DLD1 (cell line): ENCODE data around the gene THPO.

ENCODE experiments used
- in situ Hi-C: cut with HindIII; loops from 2 replicates; pipeline ENCODE4 v1.10.0; 2017; ENCODE audit warnings: low sequenced_read_pairs

THPO gene

GRCh38 chr3:184368116-184368515, 9.9 kb downstream of the THPO start:
- in situ Hi-C loops, result loop anchor here (25.0 kb wide), 1 partner anchor 169 kb away; no protein-coding TSS in a partner anchor

DNA sequence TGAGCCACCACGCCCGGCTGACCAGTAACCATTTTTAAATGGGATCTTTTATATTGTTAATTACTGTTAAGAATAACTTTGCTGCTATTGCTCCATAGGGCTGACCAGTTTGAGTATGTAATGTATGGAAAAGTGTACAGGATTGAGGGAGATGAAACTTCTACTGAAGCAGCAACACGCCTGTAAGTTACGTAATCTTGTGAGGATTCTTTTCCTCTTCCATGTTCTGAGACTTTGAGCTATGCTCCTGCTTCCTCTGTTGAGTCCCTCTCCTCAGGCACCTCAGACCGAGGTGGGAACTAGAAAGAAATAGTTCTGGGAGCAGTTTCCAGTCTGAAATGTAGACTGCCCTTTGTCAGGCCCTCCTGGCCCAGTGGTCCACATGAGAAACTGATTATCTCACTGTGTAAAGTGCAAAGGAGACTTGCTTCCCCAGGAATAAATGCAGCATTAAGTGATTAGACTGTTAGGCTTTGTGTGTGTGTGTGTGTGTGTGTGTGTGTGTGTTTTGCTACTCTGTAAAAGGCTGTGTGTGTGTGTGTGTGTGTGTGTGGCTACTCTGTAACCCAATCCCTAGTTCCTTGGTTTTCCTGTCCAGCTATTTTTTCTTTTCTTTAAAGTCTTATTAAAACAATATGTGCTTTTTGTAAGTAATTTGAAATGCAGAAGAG, 11.3 kb downstream of the THPO start:
- in situ Hi-C loops, result loop anchor here (25.0 kb wide), 1 partner anchor 171 kb away; no protein-coding TSS in a partner anchor

DNA sequence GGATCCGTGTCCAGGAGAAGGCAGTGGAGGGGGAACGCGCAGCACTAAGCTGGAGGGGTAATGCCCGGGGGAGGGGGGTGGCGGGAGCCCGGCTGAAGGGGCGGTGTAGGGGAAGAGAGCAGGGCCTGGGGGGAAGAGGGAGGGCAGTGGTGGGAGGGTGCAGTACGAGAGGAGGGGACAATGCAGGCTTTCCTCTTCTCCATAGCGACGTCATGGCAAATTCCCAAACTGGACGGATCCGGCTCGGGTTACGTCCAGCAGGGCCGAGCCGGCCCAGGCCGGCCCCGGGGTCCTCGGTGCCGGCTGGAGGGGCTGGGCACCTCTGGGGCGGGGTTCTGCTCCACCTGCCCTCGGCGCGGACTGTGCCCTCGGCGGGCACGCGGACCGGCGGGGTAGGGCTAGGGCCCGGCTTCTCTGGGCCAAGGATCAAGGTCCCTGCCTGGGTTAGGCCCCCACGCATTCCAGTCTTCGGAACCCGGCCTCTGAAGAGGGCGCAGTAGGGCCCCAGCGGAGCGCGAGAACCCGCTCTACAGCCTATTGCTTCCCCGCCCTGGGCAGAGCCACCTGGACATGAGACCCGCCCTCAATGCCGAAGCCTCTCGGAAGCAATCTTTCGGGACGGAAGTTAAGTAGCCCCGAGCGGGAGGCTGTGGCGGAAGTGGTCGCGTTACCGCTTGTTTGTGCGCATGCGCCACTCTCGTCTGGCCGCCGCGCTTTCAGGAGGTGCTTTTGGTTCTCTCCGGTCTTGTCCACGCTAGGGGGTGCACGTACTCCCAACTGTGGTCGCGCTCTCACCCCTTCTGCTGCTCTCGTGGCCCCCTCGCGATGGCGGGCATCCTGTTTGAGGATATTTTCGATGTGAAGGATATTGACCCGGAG, 15.1 kb downstream of the THPO start:
- in situ Hi-C loops, result loop anchor here (25.0 kb wide), 1 partner anchor 174 kb away; no protein-coding TSS in a partner anchor

DNA sequence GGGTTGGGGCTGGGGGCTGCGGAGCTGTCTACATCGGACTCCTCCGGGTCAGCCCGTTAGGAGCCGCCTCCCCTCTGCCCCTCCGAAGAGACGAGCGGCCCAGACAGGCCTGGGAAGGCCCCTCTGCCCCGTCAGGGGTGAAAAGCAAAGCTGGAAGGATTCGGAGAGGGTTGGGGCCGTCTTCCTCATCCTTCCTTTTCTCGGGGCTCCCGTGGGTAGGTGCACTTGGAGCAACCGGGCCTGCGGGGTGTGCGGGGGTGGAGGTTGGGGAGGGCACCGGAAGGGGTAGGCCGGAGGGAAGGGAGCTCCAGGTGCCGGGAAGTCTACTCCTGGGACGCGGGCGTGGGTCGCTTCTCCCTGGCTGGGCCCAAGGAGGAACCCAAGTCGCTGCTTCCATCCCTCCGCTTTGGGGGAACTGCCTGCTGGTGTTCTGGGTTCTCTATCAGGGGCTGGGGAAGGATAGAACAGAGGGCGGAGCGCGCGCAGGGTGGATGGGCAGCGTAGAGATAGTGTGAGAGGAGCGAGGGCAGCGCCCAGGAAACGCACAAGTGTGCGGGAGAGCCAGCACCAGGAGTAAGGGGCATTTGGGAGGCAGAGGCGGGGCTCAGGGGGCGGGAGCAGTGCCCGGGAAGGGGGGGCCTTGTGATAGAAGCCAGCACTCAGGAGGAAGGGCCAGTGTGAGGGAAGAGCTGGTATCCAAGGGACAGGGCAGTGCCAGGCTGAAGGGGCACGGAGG, 15.9 kb downstream of the THPO start:
- in situ Hi-C loops, result loop anchor here (25.0 kb wide), 1 partner anchor 175 kb away; no protein-coding TSS in a partner anchor

- in situ Hi-C loops, result loop anchor here (25.0 kb wide), 1 partner anchor 176 kb away; no protein-coding TSS in a partner anchor
Measured at GRCh38 chr3:184361532-184361931, 16.5 kb downstream of the THPO start, which contains the start of the genes CLCN2 and POLR2H. CLCN2 (minus strand) TSS chr3:184361605; CDS start chr3:184361479, 126 bp downstream. POLR2H (plus strand) TSS chr3:184361710; CDS start chr3:184363493, 1,783 bp downstream.

DNA sequence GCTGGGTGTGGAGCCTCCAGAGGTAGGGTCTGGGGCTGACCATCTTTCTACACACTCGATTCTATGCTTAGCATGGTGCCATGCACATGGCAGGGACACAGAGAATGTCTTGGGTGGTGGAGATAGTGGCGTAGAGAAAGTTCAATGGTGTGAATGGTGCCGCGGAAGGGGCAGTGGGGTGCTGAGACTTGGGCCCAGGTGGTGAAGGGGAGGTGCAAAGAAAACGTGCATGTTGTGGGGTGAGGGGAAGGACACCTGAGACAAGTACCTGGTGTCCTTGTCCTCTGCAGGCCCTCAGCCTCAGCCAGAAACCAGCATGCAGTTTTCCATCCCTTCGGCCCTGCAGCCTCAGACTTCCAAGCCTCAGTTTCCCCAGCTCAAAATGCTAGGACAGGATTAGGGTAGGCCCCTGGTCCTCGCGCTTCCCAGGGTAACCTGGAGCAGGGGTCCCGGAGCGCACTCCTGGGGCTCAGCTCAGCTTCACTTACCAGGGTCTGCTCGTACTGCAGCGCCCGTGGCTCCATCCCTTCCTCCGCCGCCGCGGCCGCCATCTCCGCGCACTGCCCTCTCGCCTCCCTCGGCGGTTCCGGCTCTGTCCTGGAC, 17.0 kb downstream of the THPO start:
- in situ Hi-C loops, result loop anchor here (25.0 kb wide), 1 partner anchor 176 kb away; no protein-coding TSS in a partner anchor

- in situ Hi-C loops, result loop anchor here (25.0 kb wide), 1 partner anchor 177 kb away; no protein-coding TSS in a partner anchor
Measured at GRCh38 chr3:184360070-184360928, 17.7 kb downstream of the THPO start.

GRCh38 chr3:184359610-184360009, 18.4 kb downstream of the THPO start:
- in situ Hi-C loops, result loop anchor here (25.0 kb wide), 1 partner anchor 178 kb away; no protein-coding TSS in a partner anchor

- in situ Hi-C loops, result loop anchor here (25.0 kb wide), 1 partner anchor 178 kb away; no protein-coding TSS in a partner anchor
Measured at GRCh38 chr3:184358921-184359350, 19.1 kb downstream of the THPO start.

DNA sequence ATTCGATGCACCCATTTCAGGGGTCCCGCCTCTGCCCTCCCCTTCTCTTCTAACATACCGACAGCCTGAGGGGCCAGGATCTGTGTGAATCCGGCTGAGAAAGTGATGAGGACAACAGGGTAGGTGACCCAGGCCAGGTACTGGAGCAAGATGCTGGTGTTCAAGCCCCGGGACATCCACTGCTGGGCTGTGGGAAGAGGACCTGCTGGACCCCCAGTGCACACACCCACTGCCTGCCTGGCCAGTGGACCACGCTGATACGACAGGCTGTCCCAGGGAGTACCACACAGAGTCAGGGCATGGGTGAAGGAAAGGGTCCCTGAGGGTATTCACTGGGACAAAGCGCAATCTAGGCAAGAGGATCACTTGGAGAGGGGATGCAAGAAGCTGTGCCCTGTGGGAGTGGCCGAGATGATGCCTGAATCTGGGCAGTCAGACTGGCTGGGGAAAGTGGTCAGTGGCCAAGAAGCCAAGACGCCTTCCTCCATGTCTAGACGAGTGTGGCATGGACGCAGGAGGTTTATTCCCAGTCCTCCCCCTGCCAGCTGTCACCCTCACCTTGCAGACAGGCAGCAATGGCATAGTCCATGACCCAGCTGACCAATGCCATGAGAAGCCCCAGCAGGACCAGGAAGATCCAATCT, 19.8 kb downstream of the THPO start:
- in situ Hi-C loops, result loop anchor here (25.0 kb wide), 1 partner anchor 179 kb away; no protein-coding TSS in a partner anchor

DNA sequence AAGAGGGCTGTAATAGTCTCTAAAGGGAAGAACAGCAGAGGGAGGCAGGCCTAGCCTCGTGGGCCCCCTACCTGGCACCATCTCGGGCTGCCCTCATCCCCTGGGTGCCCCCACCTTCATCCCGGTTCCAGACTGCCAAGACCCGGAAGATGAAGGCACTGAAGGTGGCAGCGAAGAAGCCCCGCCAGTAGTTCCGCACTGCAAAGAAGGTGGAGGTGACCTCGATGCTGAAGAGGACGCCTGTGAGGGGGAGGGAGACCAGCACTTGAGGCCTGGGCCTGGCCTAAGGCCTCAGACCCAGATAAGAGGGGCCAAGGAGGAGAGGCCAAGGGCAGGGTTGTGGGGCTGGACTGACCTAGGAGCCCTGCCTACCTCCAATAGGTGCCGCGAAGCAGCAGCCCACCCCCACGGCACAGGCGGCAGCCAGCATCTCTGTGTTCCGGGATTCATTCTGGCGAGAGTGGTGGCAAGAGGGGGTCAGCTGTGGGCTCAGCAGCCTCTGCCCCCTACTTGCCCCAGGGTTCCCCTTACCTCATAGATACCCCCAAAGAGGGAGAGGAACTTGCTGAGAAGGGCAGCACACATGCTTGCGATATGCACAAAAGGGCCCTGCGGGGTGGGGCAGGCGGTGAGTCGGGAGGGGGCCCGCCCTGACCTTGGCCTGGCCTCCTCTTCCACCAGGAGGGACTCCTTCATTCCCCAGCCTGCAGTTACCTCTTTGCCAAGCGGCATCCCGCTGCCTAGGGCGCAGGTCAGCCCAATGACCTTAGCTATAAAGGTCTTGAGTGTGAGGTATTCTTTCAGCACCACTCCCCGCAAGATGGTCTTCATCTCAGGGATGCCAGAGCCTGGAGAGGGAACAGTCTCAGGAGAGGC, 20.5 kb downstream of the THPO start:
- in situ Hi-C loops, result loop anchor here (25.0 kb wide), 1 partner anchor 180 kb away; no protein-coding TSS in a partner anchor

DNA sequence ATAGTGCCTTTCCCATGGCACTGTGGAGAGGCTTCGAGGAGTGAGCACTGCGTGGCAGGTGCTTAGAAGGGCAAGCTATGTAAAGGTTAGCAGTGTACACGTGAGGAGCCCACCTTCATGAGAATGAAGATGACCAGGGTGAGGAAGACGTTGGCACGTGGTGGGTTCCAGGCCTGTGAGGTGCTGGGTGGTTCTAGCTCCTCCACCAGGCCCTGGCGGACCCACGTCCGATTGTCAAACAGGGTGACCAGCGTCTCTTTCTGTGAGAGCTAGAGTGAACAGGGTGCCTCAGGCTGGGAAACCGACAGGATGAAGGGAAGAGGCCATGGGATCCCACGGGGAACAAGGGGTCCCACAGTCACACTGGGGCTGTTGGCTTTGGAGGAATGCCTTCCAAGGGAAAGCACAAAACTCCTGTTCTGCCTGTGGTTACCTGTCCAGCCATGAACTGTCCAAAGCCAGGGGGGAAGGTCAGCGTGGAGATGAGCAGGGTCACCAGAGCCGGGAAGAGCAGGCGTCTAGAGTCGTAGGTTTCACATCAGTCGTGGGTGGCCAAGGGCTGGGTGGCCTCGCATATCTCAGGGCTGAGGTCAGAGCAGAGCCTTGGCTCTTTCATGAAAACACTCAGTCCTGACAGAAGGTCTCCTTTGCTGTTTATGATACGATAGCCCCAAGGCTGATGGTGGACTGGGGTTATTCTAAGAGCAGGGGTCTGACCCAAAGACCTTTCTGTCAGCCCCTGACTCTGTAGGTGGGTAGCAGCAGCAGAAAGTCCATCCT, 22.6 kb downstream of the THPO start:
- in situ Hi-C loops, result loop anchor here (25.0 kb wide), 1 partner anchor 182 kb away; no protein-coding TSS in a partner anchor

- in situ Hi-C loops, result loop anchor here (25.0 kb wide), 1 partner anchor 183 kb away; no protein-coding TSS in a partner anchor
Measured at GRCh38 chr3:184354754-184355153, 23.3 kb downstream of the THPO start.

DNA sequence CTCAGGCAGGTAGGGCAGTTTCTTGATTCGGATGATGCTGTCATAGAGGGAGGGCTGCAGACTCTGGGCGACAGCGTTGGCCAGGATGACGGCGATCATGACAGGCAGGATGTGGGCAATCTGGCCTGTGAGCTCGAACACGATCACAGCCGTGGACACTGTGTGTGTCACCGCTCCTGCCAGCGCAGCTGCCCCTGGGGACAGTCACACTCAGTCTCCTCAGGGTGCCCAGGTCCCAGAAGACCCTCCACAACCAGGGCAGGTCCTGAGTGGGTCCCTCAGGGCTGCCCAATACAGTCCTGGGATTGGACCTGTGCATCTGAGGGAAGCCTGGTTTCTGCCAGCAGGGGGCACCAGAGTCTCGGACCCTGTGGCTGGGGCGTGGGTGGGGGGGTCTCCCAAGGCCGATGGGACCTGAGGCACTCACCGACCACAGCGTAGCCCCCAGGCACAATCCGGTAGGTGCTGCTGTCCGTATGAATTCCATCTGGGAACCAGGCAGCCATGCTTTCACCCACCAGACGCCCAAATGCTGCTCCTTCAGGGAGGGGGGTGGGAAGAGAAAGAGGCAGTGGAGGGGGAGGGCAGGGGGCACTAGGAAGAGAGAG, 23.8 kb downstream of the THPO start:
- in situ Hi-C loops, result loop anchor here (25.0 kb wide), 1 partner anchor 183 kb away; no protein-coding TSS in a partner anchor

DNA sequence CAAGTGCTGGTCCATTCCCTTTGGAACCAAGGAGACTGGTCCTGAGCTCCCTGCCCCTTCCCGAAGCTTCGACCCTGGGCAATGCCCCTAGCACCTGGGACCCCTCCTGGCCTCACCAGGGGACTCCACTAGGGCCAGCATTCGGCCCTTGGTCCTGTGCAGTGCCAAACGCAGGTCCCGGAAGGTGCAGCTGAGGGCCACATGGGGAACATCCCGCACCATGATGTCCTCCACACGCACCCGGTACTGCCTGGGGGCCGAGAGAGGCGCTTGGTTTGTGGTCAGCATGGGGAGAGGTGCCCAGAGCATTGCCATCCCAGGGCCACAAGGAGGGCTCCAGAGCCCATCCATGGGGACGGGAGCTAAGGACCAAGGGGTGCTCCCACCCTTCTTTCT, 24.5 kb downstream of the THPO start:
- in situ Hi-C loops, result loop anchor here (25.0 kb wide), 1 partner anchor 184 kb away; no protein-coding TSS in a partner anchor
